Measurements from ENCODE around the gene C16orf95.

- TF ChIP-seq, protein P1, sequence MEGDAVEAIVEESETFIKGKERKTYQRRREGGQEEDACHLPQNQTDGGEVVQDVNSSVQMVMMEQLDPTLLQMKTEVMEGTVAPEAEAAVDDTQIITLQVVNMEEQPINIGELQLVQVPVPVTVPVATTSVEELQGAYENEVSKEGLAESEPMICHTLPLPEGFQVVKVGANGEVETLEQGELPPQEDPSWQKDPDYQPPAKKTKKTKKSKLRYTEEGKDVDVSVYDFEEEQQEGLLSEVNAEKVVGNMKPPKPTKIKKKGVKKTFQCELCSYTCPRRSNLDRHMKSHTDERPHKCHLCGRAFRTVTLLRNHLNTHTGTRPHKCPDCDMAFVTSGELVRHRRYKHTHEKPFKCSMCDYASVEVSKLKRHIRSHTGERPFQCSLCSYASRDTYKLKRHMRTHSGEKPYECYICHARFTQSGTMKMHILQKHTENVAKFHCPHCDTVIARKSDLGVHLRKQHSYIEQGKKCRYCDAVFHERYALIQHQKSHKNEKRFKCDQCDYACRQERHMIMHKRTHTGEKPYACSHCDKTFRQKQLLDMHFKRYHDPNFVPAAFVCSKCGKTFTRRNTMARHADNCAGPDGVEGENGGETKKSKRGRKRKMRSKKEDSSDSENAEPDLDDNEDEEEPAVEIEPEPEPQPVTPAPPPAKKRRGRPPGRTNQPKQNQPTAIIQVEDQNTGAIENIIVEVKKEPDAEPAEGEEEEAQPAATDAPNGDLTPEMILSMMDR (IDR thresholded peaks at IDR 0.05): no peak
- no peak for TF ChIP-seq ZFX (IDR thresholded peaks at IDR 0.05; ENCODE audit: borderline replicate concordance)
Measured at GRCh38 chr16:87332150-87332549, 15.0 kb upstream of the C16orf95 start.
